MM.1S (cell line): Measurements from ENCODE around the gene DAB2IP.

Source experiments
- EZH2 ChIP-seq: fragments of 300-600 bp; sonication (generic); optimal IDR thresholded peaks from 2 replicates; pipeline ENCODE3; 2017; ENCODE audit warnings: low read depth, mild to moderate bottlenecking, antibody characterized with exemption, low read length, mixed read lengths
- EZH2phosphoT487 ChIP-seq: fragments of 300-600 bp; sonication (generic); IDR thresholded peaks from 2 replicates; pipeline ENCODE4 v1.6.1; 2018; ENCODE audit warnings: antibody characterized with exemption, low read length
- TF ChIP-seq, protein P1 (sequence below): fragments of 300-600 bp; sonication (generic); IDR thresholded peaks from 2 replicates; pipeline ENCODE4 v1.5.1; 2016; ENCODE audit warnings: antibody characterized with exemption, low read length, mixed read lengths

GRCh38 chr9:121816845-121817450, 165.5 kb downstream of the DAB2IP start:
- TF ChIP-seq EZH2 (no peak), EZH2phosphoT487 (no peak)
- TF ChIP-seq, protein P1, sequence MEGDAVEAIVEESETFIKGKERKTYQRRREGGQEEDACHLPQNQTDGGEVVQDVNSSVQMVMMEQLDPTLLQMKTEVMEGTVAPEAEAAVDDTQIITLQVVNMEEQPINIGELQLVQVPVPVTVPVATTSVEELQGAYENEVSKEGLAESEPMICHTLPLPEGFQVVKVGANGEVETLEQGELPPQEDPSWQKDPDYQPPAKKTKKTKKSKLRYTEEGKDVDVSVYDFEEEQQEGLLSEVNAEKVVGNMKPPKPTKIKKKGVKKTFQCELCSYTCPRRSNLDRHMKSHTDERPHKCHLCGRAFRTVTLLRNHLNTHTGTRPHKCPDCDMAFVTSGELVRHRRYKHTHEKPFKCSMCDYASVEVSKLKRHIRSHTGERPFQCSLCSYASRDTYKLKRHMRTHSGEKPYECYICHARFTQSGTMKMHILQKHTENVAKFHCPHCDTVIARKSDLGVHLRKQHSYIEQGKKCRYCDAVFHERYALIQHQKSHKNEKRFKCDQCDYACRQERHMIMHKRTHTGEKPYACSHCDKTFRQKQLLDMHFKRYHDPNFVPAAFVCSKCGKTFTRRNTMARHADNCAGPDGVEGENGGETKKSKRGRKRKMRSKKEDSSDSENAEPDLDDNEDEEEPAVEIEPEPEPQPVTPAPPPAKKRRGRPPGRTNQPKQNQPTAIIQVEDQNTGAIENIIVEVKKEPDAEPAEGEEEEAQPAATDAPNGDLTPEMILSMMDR, result no peak
